ENCODE data around the gene ROR1.

GRCh38 chr1:63904826-63905225 lies 131.0 kb downstream of the ROR1 start:
- TF ChIP-seq, protein P1, sequence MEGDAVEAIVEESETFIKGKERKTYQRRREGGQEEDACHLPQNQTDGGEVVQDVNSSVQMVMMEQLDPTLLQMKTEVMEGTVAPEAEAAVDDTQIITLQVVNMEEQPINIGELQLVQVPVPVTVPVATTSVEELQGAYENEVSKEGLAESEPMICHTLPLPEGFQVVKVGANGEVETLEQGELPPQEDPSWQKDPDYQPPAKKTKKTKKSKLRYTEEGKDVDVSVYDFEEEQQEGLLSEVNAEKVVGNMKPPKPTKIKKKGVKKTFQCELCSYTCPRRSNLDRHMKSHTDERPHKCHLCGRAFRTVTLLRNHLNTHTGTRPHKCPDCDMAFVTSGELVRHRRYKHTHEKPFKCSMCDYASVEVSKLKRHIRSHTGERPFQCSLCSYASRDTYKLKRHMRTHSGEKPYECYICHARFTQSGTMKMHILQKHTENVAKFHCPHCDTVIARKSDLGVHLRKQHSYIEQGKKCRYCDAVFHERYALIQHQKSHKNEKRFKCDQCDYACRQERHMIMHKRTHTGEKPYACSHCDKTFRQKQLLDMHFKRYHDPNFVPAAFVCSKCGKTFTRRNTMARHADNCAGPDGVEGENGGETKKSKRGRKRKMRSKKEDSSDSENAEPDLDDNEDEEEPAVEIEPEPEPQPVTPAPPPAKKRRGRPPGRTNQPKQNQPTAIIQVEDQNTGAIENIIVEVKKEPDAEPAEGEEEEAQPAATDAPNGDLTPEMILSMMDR (IDR thresholded peaks at IDR 0.05): no peak
- TF ChIP-seq POLR2A (IDR thresholded peaks at IDR 0.05) (no peak), EP300 (IDR thresholded peaks at IDR 0.05) (no peak)
